GM21786 (cell line): ENCODE measurements around the gene NUP54.

ENCODE experiments used
- ATAC-seq: cut with Tn5 transposase; IDR thresholded peaks from one replicate; pipeline ENCODE4 v1.9.1; 2021; ENCODE audit not compliant: unreplicated experiment

The NUP54 gene

DNA sequence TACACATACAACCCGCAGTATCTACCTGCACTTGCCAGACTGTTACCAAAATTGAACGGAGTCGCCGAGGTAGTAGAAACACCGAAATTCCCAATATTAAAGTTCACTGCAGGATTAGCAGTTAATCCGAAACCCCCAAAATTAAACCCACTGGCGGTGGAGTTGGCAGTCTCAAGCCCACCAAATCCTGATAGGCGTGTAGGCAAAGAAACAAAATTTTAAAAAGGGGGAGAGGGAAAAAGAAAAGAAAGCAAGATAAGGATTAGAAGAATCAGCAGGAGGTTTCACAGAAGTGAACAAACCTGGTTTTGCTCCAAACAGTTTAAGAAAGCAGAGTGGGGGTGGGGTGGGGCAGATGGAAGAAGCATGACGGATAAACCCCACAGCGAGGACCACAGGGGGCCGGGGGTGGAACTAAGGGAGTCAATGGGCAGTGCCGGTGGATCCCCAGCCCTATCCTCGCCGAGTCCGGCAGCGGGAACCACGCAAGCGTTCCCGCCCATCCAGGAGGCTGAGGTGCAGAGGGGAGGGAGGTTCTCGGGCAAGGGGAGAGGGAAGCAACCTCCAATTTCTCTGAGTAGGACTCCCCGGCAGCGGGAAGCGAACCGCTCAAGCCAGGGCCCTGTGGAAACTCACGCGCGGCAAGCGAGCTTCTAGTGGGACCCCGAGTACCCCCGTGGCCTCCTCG is 599 bp downstream of the NUP54 start:
- peak; percentile 34 for ATAC-seq

DNA sequence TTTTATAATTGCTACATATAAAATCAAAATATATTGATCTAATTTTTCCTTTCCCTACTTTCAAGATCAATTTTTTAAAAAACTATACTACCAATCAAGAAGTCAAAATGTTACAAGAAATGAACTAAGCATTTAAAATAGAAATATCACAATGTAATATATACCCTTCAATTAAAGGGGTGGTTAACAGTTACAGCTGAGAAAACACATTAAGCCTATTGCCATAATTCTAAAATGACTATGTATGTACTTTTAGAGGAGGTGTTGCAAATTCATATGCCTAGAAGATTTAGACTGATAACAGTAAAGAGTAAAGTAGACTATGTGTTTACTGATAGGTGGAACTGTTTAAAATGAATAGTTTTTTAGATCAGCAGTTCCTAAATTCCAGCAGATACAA is 3.7 kb downstream of the NUP54 start:
- ATAC-seq = no peak

GRCh38 chr4:76141241-76141640 is 7.0 kb downstream of the NUP54 start:
- no peak for ATAC-seq

- ATAC-seq = no peak
Observed at GRCh38 chr4:76127754-76128153, 20.4 kb downstream of the NUP54 start.

- ATAC-seq = no peak
Observed at GRCh38 chr4:76125816-76126215, 22.4 kb downstream of the NUP54 start.

- ATAC-seq = no peak
Observed at GRCh38 chr4:76120199-76120598, 28.0 kb downstream of the NUP54 start.

DNA sequence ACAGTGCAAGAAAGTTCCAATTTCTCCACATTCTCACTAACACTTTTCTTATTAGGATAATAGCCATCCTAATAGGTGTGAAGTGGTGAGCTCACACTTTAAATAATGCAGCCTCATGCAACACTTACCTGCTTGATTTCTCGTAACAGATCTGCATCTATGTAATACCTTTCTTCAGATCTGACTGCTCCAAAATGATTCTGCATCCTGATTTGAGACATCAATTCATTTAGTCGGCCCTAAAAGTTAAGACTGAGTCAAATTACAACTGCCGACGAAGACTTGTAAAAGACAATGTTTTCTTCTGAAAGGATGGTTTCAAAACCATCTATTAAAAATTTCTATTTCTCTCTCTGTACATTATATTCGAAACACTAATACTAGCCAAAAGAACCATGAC is 30.7 kb downstream of the NUP54 start:
- no peak for ATAC-seq

GRCh38 chr4:76116821-76117220 is 31.4 kb downstream of the NUP54 start:
- ATAC-seq = no peak

DNA sequence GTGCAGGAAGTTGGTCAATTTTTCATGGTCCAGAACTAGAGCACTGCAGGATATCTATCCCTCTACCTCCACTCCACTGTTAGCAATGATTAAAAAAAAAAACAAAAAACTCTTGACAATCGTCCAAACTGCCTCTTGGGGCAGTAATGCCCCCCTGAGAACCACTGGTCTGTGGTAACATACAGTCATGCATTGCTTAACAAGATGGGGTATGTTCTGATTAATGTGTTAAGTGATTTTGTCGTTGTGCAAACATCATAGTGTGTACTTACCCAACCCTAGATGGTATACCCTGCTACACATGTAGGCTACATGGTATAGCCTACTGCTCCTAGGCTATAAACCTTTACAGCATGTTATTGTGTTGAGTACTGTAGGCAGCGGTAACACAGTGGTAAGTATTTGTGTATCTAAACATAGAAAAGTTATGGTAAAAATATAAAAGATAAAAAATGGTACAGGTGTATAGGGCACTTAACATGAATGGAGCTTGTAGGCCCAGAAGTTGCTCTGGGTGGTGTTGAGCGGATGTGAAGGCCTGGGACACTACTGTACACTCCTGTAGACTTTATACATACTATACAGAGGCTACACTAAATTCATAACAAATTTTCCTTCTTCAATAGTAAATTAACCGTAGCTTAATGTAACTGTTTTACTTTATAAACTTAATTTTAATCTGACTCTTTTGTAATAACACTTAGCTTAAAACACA is 39.6 kb downstream of the NUP54 start:
- ATAC-seq = no peak

DNA sequence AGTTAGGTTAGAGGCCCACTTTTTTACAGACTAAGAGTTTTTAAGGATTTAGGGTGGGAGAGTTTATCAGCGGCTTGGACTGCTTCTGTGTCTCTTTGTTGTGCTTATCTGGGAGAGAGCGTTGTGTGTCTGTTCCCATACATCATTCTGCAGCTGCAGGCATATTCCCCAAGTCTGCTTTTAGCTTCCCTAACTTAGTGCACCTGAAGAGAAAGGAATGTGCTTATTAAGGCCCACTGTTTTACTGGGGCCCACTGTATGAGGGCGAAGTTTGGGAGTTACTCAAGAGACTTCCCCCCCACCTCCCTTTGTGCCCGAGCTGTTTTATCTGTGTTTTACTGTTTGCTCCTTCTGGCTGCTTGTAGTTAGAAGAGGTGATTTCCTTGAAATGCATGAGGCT is 41.8 kb downstream of the NUP54 start:
- no peak for ATAC-seq

DNA sequence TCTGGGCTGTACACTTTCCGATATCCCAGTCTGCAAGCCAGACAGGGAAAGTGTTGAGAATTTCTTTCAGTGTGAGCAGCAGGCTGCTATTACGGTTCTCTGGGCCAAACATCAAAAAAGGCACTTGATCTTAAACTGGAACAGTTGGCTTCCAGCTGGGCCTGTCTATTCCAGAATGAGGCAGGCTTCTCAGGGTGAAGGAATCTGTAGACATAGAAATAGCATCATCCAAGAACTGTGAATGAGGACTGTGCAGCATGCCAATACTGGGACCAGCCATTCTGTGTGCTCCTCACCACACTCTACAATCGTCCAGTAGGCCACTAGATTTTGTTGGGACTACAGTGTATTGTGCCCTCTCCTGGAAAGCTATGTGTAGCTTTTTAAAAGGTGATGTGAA is 42.5 kb downstream of the NUP54 start:
- ATAC-seq = no peak

GRCh38 chr4:76096076-76096475 is 52.1 kb downstream of the NUP54 start:
- ATAC-seq = no peak

- ATAC-seq = no peak
Observed at GRCh38 chr4:76095568-76095967, 52.6 kb downstream of the NUP54 start.

DNA sequence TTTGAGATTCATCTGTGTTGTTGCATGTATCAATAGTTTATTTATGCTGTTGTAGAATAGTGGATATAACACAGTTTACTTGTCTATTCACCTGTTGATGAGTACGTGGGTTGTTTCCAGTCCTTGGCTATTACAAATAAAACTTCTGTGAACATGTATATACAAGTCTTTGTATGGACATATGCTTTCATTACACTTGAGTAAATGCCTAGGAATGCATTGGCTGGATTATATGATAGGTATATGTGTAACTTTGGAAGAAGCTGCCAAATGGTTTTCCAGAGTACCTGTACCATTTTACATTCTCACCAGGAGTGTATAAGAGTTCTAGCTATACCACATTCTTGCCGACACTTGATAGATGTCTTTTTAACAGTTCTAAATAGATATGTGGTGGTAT is 57.1 kb downstream of the NUP54 start:
- ATAC-seq = no peak

GRCh38 chr4:76090241-76090691 is 57.9 kb downstream of the NUP54 start:
- ATAC-seq = no peak

- no peak for ATAC-seq
Observed at GRCh38 chr4:76088719-76089118, 59.5 kb downstream of the NUP54 start.

DNA sequence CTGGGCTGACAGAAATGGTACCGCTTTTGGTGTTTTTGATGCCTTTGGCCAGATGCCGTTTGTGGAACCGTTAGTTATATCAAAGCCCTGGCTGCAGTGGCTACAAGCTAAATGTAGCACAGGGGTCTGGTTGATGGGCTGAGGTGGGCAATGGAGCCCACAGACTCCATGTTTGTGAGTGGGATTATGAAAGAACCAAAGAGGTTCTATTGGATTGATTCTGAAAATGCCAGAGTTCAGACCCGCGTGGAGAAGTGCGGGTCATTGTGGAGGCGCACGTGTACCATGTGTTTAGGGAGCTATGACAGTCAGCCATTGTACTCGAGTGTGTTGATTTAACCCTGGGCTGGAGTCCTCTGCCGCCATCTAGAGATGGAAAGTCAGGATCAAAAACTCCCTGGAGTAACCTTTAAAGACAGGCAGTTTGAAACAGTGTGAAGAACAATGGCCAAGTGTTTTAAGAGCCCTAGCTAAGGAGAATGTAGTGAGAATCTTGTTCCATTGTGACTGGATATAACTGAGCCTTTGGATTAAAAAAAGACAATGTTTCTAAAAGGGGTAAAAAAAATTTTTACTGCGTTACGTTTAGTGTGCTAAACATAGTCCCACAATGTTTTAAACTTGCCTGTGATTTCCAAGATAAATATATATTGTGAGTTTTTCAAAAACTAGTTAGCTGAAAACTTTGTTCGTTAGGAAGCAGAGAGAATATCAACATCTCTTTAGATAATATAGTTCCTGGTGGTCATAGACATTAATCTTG is 61.0 kb downstream of the NUP54 start:
- no peak for ATAC-seq

DNA sequence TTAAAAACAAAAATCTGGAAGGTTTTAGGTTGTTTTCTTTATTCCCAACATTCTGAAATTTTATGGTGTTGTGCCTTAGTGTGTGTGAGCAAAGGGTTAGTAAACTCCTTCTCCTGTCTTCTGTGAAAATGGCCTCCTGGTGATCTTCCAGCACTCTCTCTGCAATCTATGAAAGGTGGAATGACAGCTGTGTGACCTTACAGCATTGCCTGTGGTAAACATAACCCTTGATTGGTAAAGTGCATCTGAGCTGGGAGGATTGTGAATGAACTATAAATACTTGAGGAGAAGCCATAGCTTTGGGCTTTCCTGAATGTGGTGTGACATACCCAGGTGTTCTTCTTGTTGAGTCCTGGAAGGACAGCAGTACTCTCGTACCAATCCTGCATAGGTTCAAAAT is 63.7 kb downstream of the NUP54 start:
- no peak for ATAC-seq

- no peak for ATAC-seq
Observed at GRCh38 chr4:76083386-76083988, 64.7 kb downstream of the NUP54 start.

GRCh38 chr4:76078033-76078613 is 70.1 kb downstream of the NUP54 start:
- ATAC-seq = no peak

GRCh38 chr4:76074993-76075600 is 73.1 kb downstream of the NUP54 start:
- no peak for ATAC-seq
